Trophoblast cell (in vitro differentiated cells and primary cell): Measurements from ENCODE around the gene CD1E.
A peak's percentile ranks its signal among the peaks of the same experiment; 100 is the strongest.

Experiments used
- DNase-seq, 2 donors: peaks; one replicate each; pipeline ENCODE4 v3.0.0-alpha.2; 2016
- H2AFZ ChIP-seq: 2 replicates; pipeline ENCODE4 v1.6.1; 2013; ENCODE audit warnings: low read length, moderate library complexity, mild to moderate bottlenecking; ENCODE audit not compliant: insufficient read depth, poor library complexity
- H2AK5ac ChIP-seq: 2 replicates; pipeline ENCODE4 v1.6.1; 2013; ENCODE audit warnings: mild to moderate bottlenecking, low read length
- H2BK120ac ChIP-seq: 2 replicates; pipeline ENCODE4 v1.6.1; 2013; ENCODE audit warnings: low read length, mild to moderate bottlenecking, moderate library complexity; ENCODE audit not compliant: insufficient read depth, poor library complexity
- H2BK12ac ChIP-seq: 2 replicates; pipeline ENCODE4 v1.6.1; 2013; ENCODE audit warnings: mild to moderate bottlenecking, low read length, moderate library complexity
- H2BK5ac ChIP-seq: 2 replicates; pipeline ENCODE4 v1.6.1; 2013; ENCODE audit warnings: low read length, low read depth, moderate library complexity, mild to moderate bottlenecking; ENCODE audit not compliant: poor library complexity
- H3K14ac ChIP-seq: 2 replicates; pipeline ENCODE4 v1.6.1; 2013; ENCODE audit warnings: mild to moderate bottlenecking, low read length
- H3K18ac ChIP-seq: 2 replicates; pipeline ENCODE4 v1.6.1; 2013; ENCODE audit warnings: mild to moderate bottlenecking, low read length
- H3K23ac ChIP-seq: 2 replicates; pipeline ENCODE4 v1.6.1; 2013; ENCODE audit warnings: low read length
- H3K27ac ChIP-seq: 2 replicates; pipeline ENCODE4 v1.5.1; 2013; ENCODE audit warnings: low read depth, mild to moderate bottlenecking, inconsistent platforms, low read length, moderate library complexity
- H3K27me3 ChIP-seq: 2 replicates; pipeline ENCODE4 v1.6.1; 2013; ENCODE audit warnings: inconsistent platforms, mild to moderate bottlenecking, low read length, moderate library complexity; ENCODE audit not compliant: insufficient read depth
- H3K36me3 ChIP-seq, 2 experiments: 1 replicate in 1 of 2; 2 replicates in 1 of 2; pipeline ENCODE4 v1.6.1; 2013; ENCODE audit warnings: low read length in 2 of 2, mild to moderate bottlenecking in 2 of 2, moderate library complexity in 1 of 2; ENCODE audit not compliant: insufficient read depth in 2 of 2, control insufficient read depth in 1 of 2
- H3K4ac ChIP-seq: 2 replicates; pipeline ENCODE4 v1.6.1; 2013; ENCODE audit warnings: low read depth, mild to moderate bottlenecking, low read length, moderate library complexity
- H3K4me1 ChIP-seq, 2 experiments: 1 replicate in 1 of 2; 2 replicates in 1 of 2; pipeline ENCODE4 v1.6.1; 2013; ENCODE audit warnings: low read length in 2 of 2, mild to moderate bottlenecking in 2 of 2, moderate library complexity in 1 of 2; ENCODE audit not compliant: insufficient read depth in 2 of 2, control insufficient read depth in 1 of 2
- H3K4me2 ChIP-seq: 2 replicates; pipeline ENCODE4 v1.6.1; 2013; ENCODE audit warnings: inconsistent platforms, mild to moderate bottlenecking, low read length, moderate library complexity
- H3K4me3 ChIP-seq: 2 replicates; pipeline ENCODE4 v1.5.1; 2013; ENCODE audit warnings: mild to moderate bottlenecking, low read depth, low read length, inconsistent platforms
- H3K79me1 ChIP-seq: one replicate; pipeline ENCODE4 v1.6.1; 2013; ENCODE audit warnings: low read length
- H3K79me2 ChIP-seq: 2 replicates; pipeline ENCODE4 v1.6.1; 2013; ENCODE audit warnings: low read length, mild to moderate bottlenecking; ENCODE audit not compliant: control insufficient read depth, insufficient read depth, poor library complexity
- H3K9ac ChIP-seq: 2 replicates; pipeline ENCODE4 v1.6.1; 2013; ENCODE audit warnings: mild to moderate bottlenecking, low read length
- H3K9me3 ChIP-seq: 2 replicates; pipeline ENCODE4 v1.6.1; 2013; ENCODE audit warnings: low read depth, mild to moderate bottlenecking, control low read depth, inconsistent platforms, low read length; ENCODE audit not compliant: insufficient read depth
- H4K12ac ChIP-seq: 2 replicates; pipeline ENCODE4 v1.6.1; 2013; ENCODE audit warnings: low read depth, mild to moderate bottlenecking, low read length, moderate library complexity
- H4K8ac ChIP-seq: 2 replicates; pipeline ENCODE4 v1.6.1; 2013; ENCODE audit warnings: low read depth, mild to moderate bottlenecking, low read length, moderate library complexity
- H4K91ac ChIP-seq: one replicate; pipeline ENCODE4 v1.6.1; 2013; ENCODE audit warnings: low read depth, mild to moderate bottlenecking, low read length, moderate library complexity
- WGBS: extraction: QIAGEN DNeasy Blood & Tissue Kit; methylation state at CpG from one replicate; pipeline ENCODE4 v1.1.7; 2013; ENCODE audit warnings: missing lambda C conversion rate; ENCODE audit not compliant: insufficient read length, insufficient coverage; ENCODE audit errors: extremely low coverage; 5-methylcytosine and 5-hydroxymethylcytosine counted together

CD1E gene

DNA sequence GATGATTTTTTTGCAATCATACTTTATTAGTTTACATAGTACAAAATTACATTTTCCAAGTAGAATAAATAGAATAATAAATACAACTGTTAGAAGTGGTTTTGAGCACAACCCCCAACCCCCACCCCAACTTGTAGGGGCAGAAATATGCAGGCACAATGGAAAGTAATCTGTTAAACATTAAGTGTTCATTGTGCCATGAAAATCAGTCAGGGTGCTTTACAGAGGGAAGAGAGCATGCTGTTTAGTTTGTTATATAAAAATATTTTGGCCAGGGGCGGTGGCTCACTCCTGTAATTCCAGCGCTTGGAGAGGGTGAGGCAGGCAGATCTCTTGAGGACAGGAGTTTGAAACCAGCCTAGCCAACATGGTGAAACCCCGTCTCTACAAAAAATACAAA, 43.0 kb downstream of the CD1E start:
- no peak for DNase-seq
- no CpG with 5 or more reads among the region's 3 CpGs for WGBS
- Histone ChIP-seq H3K9ac (no peak overlapping the region), H3K27ac (no peak overlapping the region), H3K18ac (no peak overlapping the region), H2BK120ac (no peak overlapping the region), H3K4me3 (no peak overlapping the region), H3K36me3 (no peaks in the 10 kb centered on the region), H4K91ac (no peak overlapping the region), H4K12ac (no peak overlapping the region), H3K4me2 (no peak overlapping the region), H3K79me2 (no peaks in the 10 kb centered on the region), H3K23ac (no peak overlapping the region), H4K8ac (no peak overlapping the region), H2AFZ (no peak overlapping the region), H3K14ac (no peak overlapping the region), H2AK5ac (no peak overlapping the region), H3K4ac (no peak overlapping the region), H3K79me1 (no peaks in the 10 kb centered on the region), H3K27me3 (no peaks in the 10 kb centered on the region), H3K9me3 (no peaks in the 10 kb centered on the region), H3K4me1 (no peaks in the 10 kb centered on the region), H2BK5ac (no peak overlapping the region), H2BK12ac (no peak overlapping the region)

DNA sequence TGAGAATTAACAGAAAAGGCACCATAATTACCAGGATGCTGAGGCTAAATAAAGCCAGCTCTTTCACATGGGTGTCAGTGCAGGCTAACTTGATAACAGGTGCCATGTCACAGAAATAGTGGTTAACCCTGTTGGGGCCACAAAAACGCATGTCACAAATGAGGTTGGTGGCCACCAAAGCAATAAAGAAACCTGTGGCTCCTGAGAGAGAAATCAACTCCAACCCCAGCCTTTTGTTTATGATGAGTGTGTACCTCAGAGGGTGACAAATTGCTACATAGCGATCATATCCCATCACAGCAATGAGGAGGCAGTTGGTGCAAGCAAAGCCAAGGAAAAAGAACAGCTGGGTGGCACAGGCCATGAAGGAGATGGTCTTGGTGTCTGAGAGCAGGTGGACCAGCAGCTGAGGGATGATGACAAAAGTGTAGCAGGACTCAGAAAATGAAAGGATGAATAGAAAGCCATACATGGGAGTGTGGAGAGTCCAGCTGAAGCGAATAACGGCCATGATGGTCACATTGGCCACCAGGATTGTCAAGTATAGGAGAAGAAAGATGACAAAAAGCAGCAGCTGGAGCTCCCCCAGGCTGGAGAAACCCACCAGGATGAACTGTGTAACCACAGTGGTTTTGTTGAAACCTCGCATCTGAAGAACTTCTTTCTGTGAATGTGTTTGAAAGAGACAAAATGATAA, 45.3 kb downstream of the CD1E start, which contains the start of gene OR10T2:
TSS of gene OR10T2 (minus strand) at position 649 of the 697 bp plus-strand sequence. CDS start at position 649, 0 bp downstream.
- H3K79me1 ChIP-seq = no peaks in the 10 kb centered on the region
- no peak within 1 kb of the TSS for H2BK120ac ChIP-seq
- H3K27me3 ChIP-seq = no peaks in the 10 kb centered on the region
- no peaks in the 10 kb centered on the region for H3K79me2 ChIP-seq
- no peak within 1 kb of the TSS for H2BK5ac ChIP-seq
- H3K4me2 ChIP-seq = no peak within 1 kb of the TSS
- no peaks in the 10 kb centered on the region for H3K36me3 ChIP-seq
- no peak within 1 kb of the TSS for H2AK5ac ChIP-seq
- H4K8ac ChIP-seq = no peak within 1 kb of the TSS
- no peak for DNase-seq
- H3K9ac ChIP-seq = peak within 1 kb of the TSS; percentile 45
- no peak within 1 kb of the TSS for H3K4ac ChIP-seq
- no peak within 1 kb of the TSS for H3K4me3 ChIP-seq
- H3K23ac ChIP-seq = peak within 1 kb of the TSS; percentile 98
- H4K12ac ChIP-seq = no peak within 1 kb of the TSS
- no peak within 1 kb of the TSS for H3K18ac ChIP-seq
- no CpG with 5 or more reads among the region's 5 CpGs for WGBS
- no peaks in the 10 kb centered on the region for H3K9me3 ChIP-seq
- H2BK12ac ChIP-seq = no peak within 1 kb of the TSS
- H3K14ac ChIP-seq = no peak within 1 kb of the TSS
- H2AFZ ChIP-seq = no peak within 1 kb of the TSS
- no peak within 1 kb of the TSS for H3K27ac ChIP-seq
- H3K4me1 ChIP-seq = no peaks in the 10 kb centered on the region
- no peak within 1 kb of the TSS for H4K91ac ChIP-seq

DNA sequence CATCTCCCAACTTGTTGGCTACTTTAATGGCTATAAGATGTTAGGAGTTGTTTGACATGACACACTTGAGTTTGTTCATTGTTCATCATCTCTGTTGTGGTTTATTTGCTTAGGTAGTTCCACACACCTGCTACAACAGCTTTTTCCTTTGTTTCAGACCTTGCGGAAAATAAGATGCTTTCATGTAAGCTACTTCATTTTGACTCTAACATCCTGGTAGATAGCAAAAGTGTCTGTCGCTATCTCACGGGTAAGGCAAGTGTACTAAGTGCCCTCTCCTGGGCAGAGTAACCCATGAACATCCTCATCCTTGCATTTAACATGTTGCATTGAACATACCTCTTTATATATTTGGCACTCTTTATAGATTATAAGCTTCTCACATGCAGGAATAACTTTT, 47.2 kb downstream of the CD1E start:
- Histone ChIP-seq H4K8ac (no peak overlapping the region), H3K23ac (no peak overlapping the region), H3K18ac (no peak overlapping the region), H3K79me2 (no peaks in the 10 kb centered on the region), H3K79me1 (no peaks in the 10 kb centered on the region), H2AK5ac (no peak overlapping the region), H3K27me3 (no peaks in the 10 kb centered on the region), H3K36me3 (no peaks in the 10 kb centered on the region), H3K4me1 (no peaks in the 10 kb centered on the region), H2BK12ac (no peak overlapping the region), H3K9ac (no peak overlapping the region), H4K12ac (no peak overlapping the region), H4K91ac (no peak overlapping the region), H3K14ac (no peak overlapping the region), H2AFZ (no peak overlapping the region), H2BK120ac (no peak overlapping the region), H3K4me3 (no peak overlapping the region), H3K4me2 (no peak overlapping the region), H2BK5ac (no peak overlapping the region), H3K9me3 (no peaks in the 10 kb centered on the region), H3K4ac (no peak overlapping the region), H3K27ac (no peak overlapping the region)
- DNase-seq = no peak
- WGBS = no CpG with 5 or more reads among the region's 3 CpGs

DNA sequence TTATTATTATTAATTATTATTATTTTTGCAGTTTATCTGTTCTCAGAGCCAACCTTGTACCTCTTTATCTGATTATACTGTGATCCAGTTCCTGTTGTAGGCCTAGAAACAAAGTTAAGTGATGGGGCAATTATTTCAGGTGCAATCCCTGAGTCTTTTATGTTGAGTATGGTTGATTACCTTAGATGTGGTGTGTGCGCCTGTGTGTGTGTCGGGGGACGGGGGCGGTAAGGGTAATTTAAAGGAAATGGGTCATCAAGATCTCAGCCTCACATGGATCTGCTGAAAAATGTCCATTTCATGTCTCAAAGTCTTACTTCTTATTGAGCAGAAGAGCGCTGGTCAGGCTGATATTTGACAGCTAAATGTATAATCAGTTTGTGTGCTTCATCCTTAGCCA, 53.4 kb downstream of the CD1E start:
- no peak overlapping the region for H3K4me3 ChIP-seq
- no peak overlapping the region for H2AFZ ChIP-seq
- H4K8ac ChIP-seq = no peak overlapping the region
- H3K4me1 ChIP-seq = no peaks in the 10 kb centered on the region
- no peak overlapping the region for H2AK5ac ChIP-seq
- no peak overlapping the region for H4K91ac ChIP-seq
- no peak overlapping the region for H3K23ac ChIP-seq
- H3K27me3 ChIP-seq = no peaks in the 10 kb centered on the region
- H3K9me3 ChIP-seq = no peaks in the 10 kb centered on the region
- H3K14ac ChIP-seq = no peak overlapping the region
- H3K4ac ChIP-seq = no peak overlapping the region
- H4K12ac ChIP-seq = no peak overlapping the region
- H2BK120ac ChIP-seq = no peak overlapping the region
- H3K18ac ChIP-seq = no peak overlapping the region
- DNase-seq = no peak
- H2BK12ac ChIP-seq = no peak overlapping the region
- H3K4me2 ChIP-seq = no peak overlapping the region
- H3K9ac ChIP-seq = no peak overlapping the region
- no peaks in the 10 kb centered on the region for H3K79me1 ChIP-seq
- no peak overlapping the region for H3K27ac ChIP-seq
- H3K36me3 ChIP-seq = no peaks in the 10 kb centered on the region
- no peak overlapping the region for H2BK5ac ChIP-seq
- H3K79me2 ChIP-seq = no peaks in the 10 kb centered on the region
- WGBS = no CpG with 5 or more reads among the region's 5 CpGs
